HG03469 (cell line): ENCODE measurements around the gene TUBGCP2.
"Not testable (repeated sequence)": the region's sequence is repeated elsewhere in the genome, so short reads cannot be mapped to it uniquely, and the experiment has no call there.

Experiments used
- ATAC-seq: cut with Tn5 transposase; IDR thresholded peaks from one replicate; pipeline ENCODE4 v1.9.1; 2021; ENCODE audit warnings: mild to moderate bottlenecking, moderate library complexity, moderate number of reproducible peaks; ENCODE audit not compliant: unreplicated experiment

TUBGCP2 gene

GRCh38 chr10:133234796-133235195 lies 73.9 kb downstream of the TUBGCP2 start:
- not testable (repeated sequence) for ATAC-seq

DNA sequence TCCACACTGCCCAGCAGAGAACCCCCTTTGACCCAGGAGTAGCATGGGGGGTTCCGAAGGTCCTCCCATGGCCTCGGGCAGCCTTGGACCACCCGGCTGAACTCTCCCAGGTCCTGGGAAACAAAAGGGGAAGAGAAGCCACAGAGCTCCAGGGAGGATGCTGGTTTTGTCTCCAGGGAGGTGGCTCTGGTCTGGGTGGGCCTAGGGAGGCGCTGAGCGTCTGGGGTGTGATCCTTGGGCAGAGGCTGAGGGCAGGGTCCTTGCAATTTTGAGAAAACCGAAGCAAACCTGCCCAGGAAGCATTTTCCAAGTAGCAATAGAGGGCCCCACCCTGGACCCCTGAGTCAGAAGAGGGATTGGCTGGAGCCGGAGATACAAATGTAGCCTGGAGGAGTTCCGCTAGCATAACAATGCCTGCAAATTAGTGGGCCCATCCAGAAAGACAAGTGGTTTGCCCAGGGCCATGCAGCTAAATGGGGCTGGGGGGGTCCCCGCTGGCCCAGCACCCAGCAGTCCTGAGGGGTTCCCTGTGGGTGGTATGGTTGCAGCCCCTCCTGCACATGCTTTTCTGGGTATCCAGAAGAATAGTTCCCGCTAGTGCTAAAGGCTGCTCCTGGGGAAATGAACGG lies 76.6 kb downstream of the TUBGCP2 start:
- ATAC-seq, result no peak

DNA sequence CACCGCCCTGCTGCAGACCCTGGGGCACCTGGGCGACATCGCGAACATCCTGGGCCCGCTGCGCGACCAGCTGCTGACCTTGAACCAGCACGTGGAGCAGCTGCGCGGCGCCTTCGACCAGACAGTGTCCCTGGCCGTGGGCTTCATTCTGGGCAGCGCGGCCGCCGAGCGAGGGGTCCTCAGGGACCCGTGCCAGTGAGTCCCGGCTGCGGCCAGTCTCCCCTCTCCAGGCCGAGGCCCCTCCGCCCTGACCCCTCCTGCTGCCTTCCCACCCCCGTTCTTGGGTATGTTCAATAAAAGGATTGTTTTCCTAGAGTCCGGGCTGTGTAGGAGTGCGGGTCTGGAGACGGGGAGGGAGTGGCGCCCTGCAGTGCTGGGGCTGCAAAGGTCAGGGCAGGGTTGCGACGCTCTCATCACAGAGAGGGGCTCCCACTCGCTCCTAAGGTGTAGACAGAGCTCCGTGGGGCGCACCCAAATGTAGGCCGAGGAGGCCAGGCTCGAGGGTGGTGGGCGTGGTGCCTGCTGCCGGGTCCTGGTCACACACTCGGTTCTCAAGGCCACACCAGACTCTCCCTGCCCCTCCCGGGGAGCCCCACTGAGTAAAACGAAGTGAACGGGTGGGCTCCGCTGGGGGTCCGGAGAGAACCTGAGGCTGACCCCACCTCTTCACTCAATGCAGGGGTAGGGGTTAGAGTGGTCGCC lies 77.3 kb downstream of the TUBGCP2 start:
- no peak for ATAC-seq

DNA sequence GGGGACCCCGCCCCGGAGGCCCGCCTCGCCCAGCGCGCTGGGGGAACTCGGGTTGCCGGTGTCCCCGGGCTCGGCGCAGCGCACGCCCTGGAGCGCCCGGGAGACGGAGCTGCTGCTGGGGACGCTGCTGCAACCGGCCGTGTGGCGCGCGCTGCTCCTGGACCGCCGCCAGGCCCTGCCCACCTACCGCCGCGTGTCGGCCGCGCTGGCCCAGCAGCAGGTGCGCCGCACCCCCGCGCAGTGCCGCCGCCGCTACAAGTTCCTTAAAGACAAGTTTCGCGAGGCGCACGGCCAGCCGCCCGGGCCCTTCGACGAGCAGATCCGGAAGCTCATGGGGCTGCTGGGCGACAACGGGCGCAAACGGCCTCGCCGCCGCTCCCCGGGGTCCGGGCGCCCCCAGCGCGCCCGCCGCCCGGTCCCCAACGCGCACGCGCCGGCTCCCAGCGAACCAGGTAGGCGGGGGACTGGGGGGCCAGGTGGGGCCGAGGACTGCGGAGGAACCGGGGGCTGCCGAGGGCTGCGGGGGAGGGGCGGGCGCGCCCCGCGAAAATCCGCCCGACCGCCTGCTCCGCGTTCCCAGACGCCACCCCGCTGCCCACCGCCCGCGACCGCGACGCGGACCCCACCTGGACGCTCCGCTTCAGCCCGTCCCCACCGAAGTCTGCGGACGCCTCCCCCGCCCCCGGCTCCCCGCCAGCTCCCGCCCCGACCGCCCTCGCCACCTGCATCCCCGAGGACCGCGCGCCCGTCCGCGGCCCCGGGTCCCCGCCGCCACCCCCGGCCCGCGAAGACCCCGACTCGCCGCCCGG lies 78.1 kb downstream of the TUBGCP2 start:
- ATAC-seq, result no peak

DNA sequence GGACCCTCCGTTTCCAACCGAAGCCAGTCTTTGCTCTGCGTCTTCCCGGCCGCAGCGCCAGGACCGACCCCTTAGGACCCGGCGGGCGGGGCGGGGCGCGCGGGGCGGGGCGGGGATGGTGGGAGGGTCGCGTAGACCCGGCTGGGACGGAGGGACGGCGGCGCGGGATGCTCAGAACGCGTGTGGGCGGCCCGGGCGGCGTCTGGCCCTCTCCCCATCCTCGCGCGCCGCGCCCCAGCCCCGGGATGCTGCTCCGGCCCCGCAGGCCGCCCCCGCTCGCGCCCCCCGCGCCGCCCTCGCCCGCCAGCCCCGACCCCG lies 78.7 kb downstream of the TUBGCP2 start, which contains the start of gene UTF1:
Gene UTF1, plus strand, starts transcription at position 174 of the 318 bp plus-strand sequence. Its CDS starts 72 bp downstream, at position 246.
- ATAC-seq, result no peak

- no peak for ATAC-seq
Measured at GRCh38 chr10:133229265-133230043, 79.2 kb downstream of the TUBGCP2 start.
